Neural progenitor cell (in vitro differentiated cells): ENCODE results near the gene ORC1. TPM values are rescaled to one million over a fixed set of nuclear protein-coding genes. Genes with fewer than 3 reads are reported as not detected.

ENCODE experiments used
- DNase-seq: peaks from one replicate; pipeline ENCODE4 v3.0.0-alpha.2; 2016; ENCODE audit warnings: low spot score
- H2AFZ ChIP-seq: fragments of 200-600 bp; sonication (generic); replicated peaks from 2 replicates; pipeline ENCODE4 v1.6.1; 2016; ENCODE audit warnings: antibody characterized with exemption
- H3F3A ChIP-seq: fragments of 200-600 bp; sonication (generic); 2 replicates; pipeline ENCODE4 v1.6.1; 2016; ENCODE audit warnings: antibody characterized with exemption, low read depth
- H3K27ac ChIP-seq: fragments of 200-600 bp; sonication (generic); 2 replicates; pipeline ENCODE4 v1.5.1; 2016; ENCODE audit warnings: mild to moderate bottlenecking
- H3K27me3 ChIP-seq: fragments of 200-600 bp; sonication (generic); 2 replicates; pipeline ENCODE4 v1.6.1; 2016; ENCODE audit warnings: mild to moderate bottlenecking, moderate library complexity
- H3K36me3 ChIP-seq: fragments of 200-600 bp; sonication (generic); 2 replicates; pipeline ENCODE4 v1.5.1; 2016
- H3K4me1 ChIP-seq: fragments of 200-600 bp; sonication (generic); 2 replicates; pipeline ENCODE4 v1.6.1; 2016; ENCODE audit warnings: mixed run types
- H3K4me2 ChIP-seq: fragments of 200-600 bp; sonication (generic); 2 replicates; pipeline ENCODE4 v1.6.1; 2016
- H3K4me3 ChIP-seq: fragments of 200-600 bp; sonication (generic); 2 replicates; pipeline ENCODE4 v1.5.1; 2016
- H3K79me2 ChIP-seq: fragments of 200-600 bp; sonication (generic); 2 replicates; pipeline ENCODE4 v1.6.1; 2016; ENCODE audit warnings: low read depth
- H3K9ac ChIP-seq: fragments of 200-600 bp; sonication (generic); 2 replicates; pipeline ENCODE4 v1.6.1; 2016
- H3K9me3 ChIP-seq: fragments of 200-600 bp; sonication (generic); 2 replicates; pipeline ENCODE4 v1.5.1; 2016; ENCODE audit warnings: low read depth
- H4K20me1 ChIP-seq: fragments of 200-600 bp; sonication (generic); 2 replicates; pipeline ENCODE4 v1.6.1; 2016; ENCODE audit warnings: low read depth
- H3K27ac Mint-ChIP-seq: 3 replicates; pipeline ENCODE4 v1.8.0; 2021; ENCODE audit warnings: mixed read lengths
- H3K27me3 Mint-ChIP-seq: 2 replicates; pipeline ENCODE4 v1.8.0; 2022; ENCODE audit warnings: low read depth, mild to moderate bottlenecking, inconsistent platforms, moderate library complexity, mixed read lengths; ENCODE audit not compliant: insufficient read depth
- H3K36me3 Mint-ChIP-seq: 3 replicates; pipeline ENCODE4 v1.8.0; 2021; ENCODE audit warnings: mixed read lengths
- H3K4me1 Mint-ChIP-seq: 3 replicates; pipeline ENCODE4 v1.8.0; 2021; ENCODE audit warnings: mixed read lengths
- H3K4me3 Mint-ChIP-seq: 3 replicates; pipeline ENCODE4 v1.8.0; 2021; ENCODE audit warnings: mild to moderate bottlenecking, moderate library complexity, mixed read lengths
- H3K9me3 Mint-ChIP-seq: 3 replicates; pipeline ENCODE4 v1.8.0; 2020; ENCODE audit warnings: mixed read lengths
- EZH2 ChIP-seq: fragments of 200-600 bp; sonication (generic); IDR thresholded peaks from 2 replicates; pipeline ENCODE4 v1.6.1; 2017; ENCODE audit warnings: antibody characterized with exemption, mild to moderate bottlenecking, moderate library complexity
- EZH2phosphoT487 ChIP-seq: fragments of 200-600 bp; sonication (generic); IDR thresholded peaks from 2 replicates; pipeline ENCODE4 v1.6.1; 2017; ENCODE audit warnings: antibody characterized with exemption
- total RNA-seq: library from RNA; depleted of rRNA; stranded (reverse); fragments of >200 nt; gene quantifications from 2 replicates; pipeline ENCODE4 v1.2.3, GENCODE V29; 2015; ENCODE audit warnings: low replicate concordance
- TF ChIP-seq, protein P1 (sequence below): fragments of 200-600 bp; sonication (generic); IDR thresholded peaks from 2 replicates; pipeline ENCODE4 v1.5.1; 2017; ENCODE audit warnings: antibody characterized with exemption, mild to moderate bottlenecking

ORC1 gene
- 42.4 and 47.4 TPM in 2 replicates for total RNA-seq

DNA sequence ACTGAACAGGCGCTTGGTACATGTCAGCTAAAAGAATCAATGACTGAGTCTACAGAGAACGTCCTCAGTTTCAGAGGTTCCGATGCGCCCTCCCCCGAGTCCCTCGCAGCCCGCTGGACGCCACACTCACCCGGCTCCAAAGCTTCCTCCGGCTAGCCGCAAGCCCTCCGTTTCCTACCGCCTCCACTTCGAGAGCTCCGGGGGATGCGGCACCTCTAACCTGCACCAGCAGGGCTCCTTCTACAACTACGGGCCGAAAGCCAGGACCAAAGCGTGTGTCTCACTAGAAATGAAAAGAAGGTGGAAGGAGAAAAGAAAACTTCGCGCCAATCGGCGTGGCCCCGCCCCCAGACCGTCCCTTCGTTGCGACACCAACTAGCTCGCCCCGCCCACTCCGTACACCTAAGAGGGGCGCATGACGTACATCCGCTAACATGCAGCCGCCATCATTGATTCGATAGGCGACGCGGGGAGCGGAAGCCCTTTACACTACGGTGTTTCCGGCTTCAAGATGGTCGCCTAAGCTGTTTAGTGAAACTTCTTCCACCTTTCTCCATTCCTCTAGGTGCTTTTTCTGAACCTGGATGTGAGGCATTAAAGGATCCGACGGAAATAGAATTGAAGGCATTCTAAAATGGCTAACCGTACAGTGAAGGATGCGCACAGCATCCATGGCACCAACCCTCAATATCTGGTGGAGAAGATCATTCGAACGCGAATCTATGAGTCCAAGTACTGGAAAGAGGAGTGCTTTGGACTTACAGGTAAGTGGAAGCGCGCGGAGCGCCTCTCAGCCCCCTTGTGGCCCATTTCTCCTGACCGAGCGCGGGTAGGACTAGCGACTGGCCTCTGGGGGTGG is at the start of gene ORC1, which contains the start of gene PRPF38A:
Gene ORC1, minus strand, starts transcription at position 308 of the 859 bp plus-strand sequence. CDS start 2,200 bp downstream, outside the sequence.
Gene PRPF38A, plus strand, starts transcription at position 487 of the 859 bp plus-strand sequence. Its CDS starts 148 bp downstream, at position 635.
- Histone ChIP-seq H2AFZ (peak within 1 kb of the TSS; percentile 96), H3F3A (peaks cover 8% of the 10 kb centered on the region), H3K79me2 (peaks cover 84% of the 10 kb centered on the region), H3K27me3 (no peaks in the 10 kb centered on the region), H3K9me3 (no peaks in the 10 kb centered on the region), H3K27ac (peak within 1 kb of the TSS; percentile 92), H3K4me2 (peak within 1 kb of the TSS; percentile 95), H3K4me3 (peak within 1 kb of the TSS; percentile 84), H3K36me3 (peaks cover 14% of the 10 kb centered on the region), H4K20me1 (peaks cover 13% of the 10 kb centered on the region), H3K4me1 (peaks cover 23% of the 10 kb centered on the region), H3K9ac (peak within 1 kb of the TSS; percentile 92)
- H3K4me1 Mint-ChIP-seq: peaks cover 30% of the 10 kb centered on the region
- H3K27me3 Mint-ChIP-seq: peaks cover 2% of the 10 kb centered on the region
- peak within 1 kb of the TSS; percentile 98 for H3K27ac Mint-ChIP-seq
- peaks cover 28% of the 10 kb centered on the region for H3K36me3 Mint-ChIP-seq
- peak within 1 kb of the TSS; percentile 100 for H3K4me3 Mint-ChIP-seq
- no peaks in the 10 kb centered on the region for H3K9me3 Mint-ChIP-seq
- TF ChIP-seq EZH2phosphoT487: no peak
- TF ChIP-seq, protein P1, sequence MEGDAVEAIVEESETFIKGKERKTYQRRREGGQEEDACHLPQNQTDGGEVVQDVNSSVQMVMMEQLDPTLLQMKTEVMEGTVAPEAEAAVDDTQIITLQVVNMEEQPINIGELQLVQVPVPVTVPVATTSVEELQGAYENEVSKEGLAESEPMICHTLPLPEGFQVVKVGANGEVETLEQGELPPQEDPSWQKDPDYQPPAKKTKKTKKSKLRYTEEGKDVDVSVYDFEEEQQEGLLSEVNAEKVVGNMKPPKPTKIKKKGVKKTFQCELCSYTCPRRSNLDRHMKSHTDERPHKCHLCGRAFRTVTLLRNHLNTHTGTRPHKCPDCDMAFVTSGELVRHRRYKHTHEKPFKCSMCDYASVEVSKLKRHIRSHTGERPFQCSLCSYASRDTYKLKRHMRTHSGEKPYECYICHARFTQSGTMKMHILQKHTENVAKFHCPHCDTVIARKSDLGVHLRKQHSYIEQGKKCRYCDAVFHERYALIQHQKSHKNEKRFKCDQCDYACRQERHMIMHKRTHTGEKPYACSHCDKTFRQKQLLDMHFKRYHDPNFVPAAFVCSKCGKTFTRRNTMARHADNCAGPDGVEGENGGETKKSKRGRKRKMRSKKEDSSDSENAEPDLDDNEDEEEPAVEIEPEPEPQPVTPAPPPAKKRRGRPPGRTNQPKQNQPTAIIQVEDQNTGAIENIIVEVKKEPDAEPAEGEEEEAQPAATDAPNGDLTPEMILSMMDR: peak; percentile 60
- no peak for TF ChIP-seq EZH2
- DNase-seq: peak; percentile 100

DNA sequence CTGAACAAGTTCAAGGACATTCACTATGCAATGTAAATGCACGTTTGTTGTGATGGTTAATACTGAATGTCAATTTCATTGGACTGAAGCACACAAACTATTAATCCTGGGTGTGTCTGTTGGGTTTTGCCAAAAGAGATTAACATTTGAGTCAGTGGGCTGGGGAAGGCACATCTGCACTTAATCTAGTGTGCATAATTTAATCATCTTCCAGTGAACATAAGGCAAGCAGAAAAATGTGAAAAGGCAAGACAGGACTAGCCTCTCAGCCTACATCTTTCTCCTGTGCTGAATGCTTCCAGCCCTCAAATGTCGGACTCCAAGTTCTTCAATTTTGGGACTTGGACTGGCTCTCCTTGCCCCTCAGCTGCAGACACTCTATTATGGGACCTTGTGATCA is 40.2 kb upstream of the ORC1 start:
- peaks cover 24% of the 10 kb centered on the region for H3K36me3 Mint-ChIP-seq
- H3K9me3 Mint-ChIP-seq: no peaks in the 10 kb centered on the region
- H3K4me1 Mint-ChIP-seq: no peaks in the 10 kb centered on the region
- DNase-seq: no peak
- Histone ChIP-seq H3K9me3 (no peaks in the 10 kb centered on the region), H4K20me1 (no peaks in the 10 kb centered on the region), H3K9ac (no peak overlapping the region), H3K4me1 (no peaks in the 10 kb centered on the region), H3K79me2 (no peaks in the 10 kb centered on the region), H3K4me3 (no peak overlapping the region), H3K27ac (no peak overlapping the region), H3K27me3 (no peaks in the 10 kb centered on the region), H3K36me3 (peaks cover 5% of the 10 kb centered on the region), H2AFZ (no peak overlapping the region), H3K4me2 (no peak overlapping the region), H3F3A (no peaks in the 10 kb centered on the region)
- TF ChIP-seq EZH2 (no peak), EZH2phosphoT487 (no peak)
- TF ChIP-seq, protein P1: no peak
- no peak overlapping the region for H3K4me3 Mint-ChIP-seq
- no peaks in the 10 kb centered on the region for H3K27me3 Mint-ChIP-seq
- no peak overlapping the region for H3K27ac Mint-ChIP-seq

- no peaks in the 10 kb centered on the region for H3K4me1 Mint-ChIP-seq
- H2AFZ ChIP-seq: no peak overlapping the region
- H3K79me2 ChIP-seq: no peaks in the 10 kb centered on the region
- H3K27ac Mint-ChIP-seq: no peak overlapping the region
- no peak for DNase-seq
- H3K36me3 ChIP-seq: peaks cover 12% of the 10 kb centered on the region
- no peaks in the 10 kb centered on the region for H3K27me3 Mint-ChIP-seq
- no peaks in the 10 kb centered on the region for H3K4me1 ChIP-seq
- H3F3A ChIP-seq: no peaks in the 10 kb centered on the region
- no peak overlapping the region for H3K4me3 Mint-ChIP-seq
- H3K36me3 Mint-ChIP-seq: peaks cover 24% of the 10 kb centered on the region
- H3K9ac ChIP-seq: no peak overlapping the region
- H4K20me1 ChIP-seq: no peaks in the 10 kb centered on the region
- H3K9me3 ChIP-seq: no peaks in the 10 kb centered on the region
- no peaks in the 10 kb centered on the region for H3K9me3 Mint-ChIP-seq
- TF ChIP-seq, protein P1: no peak
- TF ChIP-seq EZH2phosphoT487 (no peak), EZH2 (no peak)
- H3K4me2 ChIP-seq: no peak overlapping the region
- H3K27ac ChIP-seq: no peak overlapping the region
- no peaks in the 10 kb centered on the region for H3K27me3 ChIP-seq
- H3K4me3 ChIP-seq: no peak overlapping the region
Measured at GRCh38 chr1:52439976-52440375, 35.8 kb upstream of the ORC1 start.
